HG03139 (cell line): Measurements from ENCODE around the gene PRUNE1.
A peak's percentile ranks its signal among the peaks of the same experiment; 100 is the strongest.

ENCODE experiments used
- ATAC-seq: cut with Tn5 transposase; IDR thresholded peaks from one replicate; pipeline ENCODE4 v1.9.1; 2021; ENCODE audit not compliant: unreplicated experiment

PRUNE1 gene, protein sequence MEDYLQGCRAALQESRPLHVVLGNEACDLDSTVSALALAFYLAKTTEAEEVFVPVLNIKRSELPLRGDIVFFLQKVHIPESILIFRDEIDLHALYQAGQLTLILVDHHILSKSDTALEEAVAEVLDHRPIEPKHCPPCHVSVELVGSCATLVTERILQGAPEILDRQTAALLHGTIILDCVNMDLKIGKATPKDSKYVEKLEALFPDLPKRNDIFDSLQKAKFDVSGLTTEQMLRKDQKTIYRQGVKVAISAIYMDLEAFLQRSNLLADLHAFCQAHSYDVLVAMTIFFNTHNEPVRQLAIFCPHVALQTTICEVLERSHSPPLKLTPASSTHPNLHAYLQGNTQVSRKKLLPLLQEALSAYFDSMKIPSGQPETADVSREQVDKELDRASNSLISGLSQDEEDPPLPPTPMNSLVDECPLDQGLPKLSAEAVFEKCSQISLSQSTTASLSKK

DNA sequence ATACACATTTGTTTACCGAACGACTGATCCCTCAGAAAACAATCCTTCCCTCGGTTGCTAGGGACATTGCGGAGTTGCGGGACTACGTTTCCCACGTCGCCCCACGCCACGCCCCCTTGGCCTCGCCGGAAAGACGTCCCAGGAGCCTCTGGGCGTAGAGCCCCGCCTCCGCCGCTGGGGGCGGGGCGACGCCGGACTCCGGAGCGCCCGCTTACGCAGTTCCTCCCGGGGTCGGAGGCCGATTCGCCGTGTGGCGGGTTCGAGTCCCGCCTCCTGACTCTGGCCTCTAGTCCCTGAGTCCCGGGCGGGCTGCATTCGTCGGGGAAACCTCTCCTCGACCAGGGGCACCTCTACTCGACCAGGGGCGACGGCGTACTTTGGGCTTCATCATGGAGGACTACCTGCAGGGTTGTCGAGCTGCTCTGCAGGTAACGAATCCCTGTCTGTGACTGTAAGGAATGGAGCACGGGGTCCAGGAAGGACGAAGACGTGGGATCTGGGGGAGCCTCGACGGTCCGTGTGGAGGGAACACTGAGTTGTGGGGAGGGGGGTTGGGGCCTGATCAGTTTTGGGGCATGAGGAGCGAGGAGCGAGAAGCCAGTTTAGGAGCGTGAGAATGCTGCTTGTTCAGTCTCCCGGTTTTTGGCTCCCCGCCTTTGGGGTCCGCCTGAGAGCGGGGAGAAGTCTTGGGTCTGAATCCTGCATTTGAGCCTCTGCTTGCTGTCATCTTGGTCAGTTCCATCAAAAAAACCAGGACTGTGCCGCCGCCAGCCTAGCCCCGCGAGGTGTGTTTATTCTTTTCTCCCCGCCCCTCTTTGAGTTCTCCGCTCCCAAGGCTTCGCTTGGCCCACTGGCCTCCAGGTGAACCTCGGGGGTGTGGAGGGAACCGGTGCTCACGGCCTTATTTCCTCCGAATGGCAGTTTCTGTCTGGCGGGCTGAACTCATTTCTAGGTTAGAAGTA, at the start of gene PRUNE1:
TSS of gene PRUNE1 (plus strand) at position 206 of the 962 bp plus-strand sequence. CDS start at position 390, 184 bp downstream.
- peak; percentile 69 for ATAC-seq

DNA sequence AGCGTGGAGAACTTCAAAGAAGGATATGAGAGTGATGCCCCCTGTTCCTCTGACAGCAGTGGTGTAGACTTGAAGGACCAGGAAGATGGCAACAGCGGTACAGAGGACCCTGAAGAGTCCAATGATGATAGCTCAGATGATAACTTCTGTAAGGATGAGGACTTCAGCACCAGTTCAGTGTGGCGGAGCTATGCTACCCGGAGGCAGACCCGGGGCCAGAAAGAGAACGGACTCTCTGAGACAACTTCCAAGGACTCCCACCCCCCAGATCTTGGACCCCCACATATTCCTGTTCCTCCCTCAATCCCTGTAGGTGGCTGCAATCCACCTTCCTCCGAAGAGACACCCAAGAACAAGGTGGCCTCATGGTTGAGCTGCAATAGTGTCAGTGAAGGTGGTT, 47.6 kb upstream of the PRUNE1 start:
- ATAC-seq = no peak

DNA sequence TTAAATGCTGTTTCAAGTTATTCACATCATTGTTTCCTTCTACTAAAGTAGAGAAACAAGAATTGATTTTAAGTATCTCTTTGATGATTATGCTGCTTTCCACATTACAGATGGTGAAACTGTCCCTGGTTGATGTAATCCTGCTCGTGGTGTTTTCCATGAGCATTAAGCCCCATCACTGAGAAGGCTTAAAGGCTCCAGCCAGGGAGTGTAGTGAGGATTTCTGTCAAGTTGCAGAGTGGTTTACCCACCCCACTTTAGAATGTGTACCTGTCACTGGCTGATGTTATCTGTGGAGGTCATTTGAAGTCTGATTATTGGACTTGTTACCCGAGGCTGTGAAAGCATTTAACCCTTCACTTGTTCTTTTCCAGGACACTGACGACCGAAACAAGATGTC, 46.5 kb upstream of the PRUNE1 start:
- no peak for ATAC-seq

DNA sequence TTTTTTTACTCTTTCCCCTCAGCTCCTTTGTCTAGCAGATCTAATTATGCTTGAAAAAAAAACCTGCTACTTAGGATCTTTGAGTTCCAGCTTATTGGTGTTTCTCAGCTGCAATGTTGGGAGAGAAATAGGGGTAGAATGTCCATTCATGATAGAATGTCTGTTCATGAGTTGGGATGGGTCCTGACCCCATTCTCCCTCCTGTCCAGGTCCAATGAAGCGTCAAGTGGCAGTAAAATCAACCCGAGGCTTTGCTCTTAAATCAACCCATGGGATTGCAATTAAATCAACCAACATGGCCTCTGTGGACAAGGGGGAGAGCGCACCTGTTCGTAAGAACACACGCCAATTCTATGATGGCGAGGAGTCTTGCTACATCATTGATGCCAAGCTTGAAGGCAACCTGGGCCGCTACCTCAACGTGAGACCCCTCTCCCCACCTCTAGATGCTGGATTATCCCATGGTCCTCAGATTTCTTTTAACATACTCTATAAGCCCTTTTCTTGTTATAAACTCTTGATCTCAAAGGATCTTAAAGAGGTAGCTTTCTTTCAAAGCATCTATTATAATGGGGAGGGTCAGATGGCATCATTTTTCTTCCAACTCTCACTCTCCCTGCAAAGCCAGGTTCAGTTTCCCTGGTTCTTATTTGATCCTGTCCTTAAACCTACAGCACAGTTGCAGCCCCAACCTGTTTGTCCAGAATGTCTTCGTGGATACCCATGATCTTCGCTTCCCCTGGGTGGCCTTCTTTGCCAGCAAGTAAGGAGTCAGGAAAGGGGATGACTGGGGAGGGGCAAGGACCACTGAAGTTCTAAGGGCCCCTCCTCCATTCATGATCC, 44.7 kb upstream of the PRUNE1 start:
- no peak for ATAC-seq

DNA sequence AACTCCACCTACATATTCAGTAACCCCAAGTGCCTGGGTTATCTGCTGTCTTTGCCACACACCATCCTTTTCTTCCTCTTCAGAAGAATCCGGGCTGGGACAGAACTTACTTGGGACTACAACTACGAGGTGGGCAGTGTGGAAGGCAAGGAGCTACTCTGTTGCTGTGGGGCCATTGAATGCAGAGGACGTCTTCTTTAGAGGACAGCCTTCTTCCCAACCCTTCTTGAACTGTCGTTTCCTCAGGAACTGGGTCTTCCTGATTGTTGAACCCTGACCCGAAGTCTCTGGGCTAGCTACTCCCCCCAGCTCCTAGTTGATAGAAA, 44.1 kb upstream of the PRUNE1 start:
- no peak for ATAC-seq

DNA sequence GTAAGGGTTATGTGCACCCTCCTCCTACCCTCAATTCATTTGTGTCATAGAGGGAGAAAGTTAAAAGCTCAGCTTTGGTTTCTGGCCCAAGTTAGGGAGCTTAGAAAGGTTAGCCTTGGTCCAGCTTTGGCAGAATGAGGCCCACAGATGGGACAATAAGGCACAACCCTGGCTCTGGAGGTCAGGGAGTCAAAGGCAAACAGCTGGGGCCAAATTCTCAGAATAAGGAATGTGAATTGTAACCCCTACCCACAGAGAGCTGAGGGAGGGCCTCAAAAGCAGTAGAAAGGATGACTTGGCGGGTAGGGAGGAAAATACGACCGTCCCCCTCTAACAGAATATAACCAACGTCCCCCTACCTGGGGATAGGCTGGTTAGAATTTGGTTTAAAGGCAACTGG, 42.6 kb upstream of the PRUNE1 start:
- no peak for ATAC-seq

DNA sequence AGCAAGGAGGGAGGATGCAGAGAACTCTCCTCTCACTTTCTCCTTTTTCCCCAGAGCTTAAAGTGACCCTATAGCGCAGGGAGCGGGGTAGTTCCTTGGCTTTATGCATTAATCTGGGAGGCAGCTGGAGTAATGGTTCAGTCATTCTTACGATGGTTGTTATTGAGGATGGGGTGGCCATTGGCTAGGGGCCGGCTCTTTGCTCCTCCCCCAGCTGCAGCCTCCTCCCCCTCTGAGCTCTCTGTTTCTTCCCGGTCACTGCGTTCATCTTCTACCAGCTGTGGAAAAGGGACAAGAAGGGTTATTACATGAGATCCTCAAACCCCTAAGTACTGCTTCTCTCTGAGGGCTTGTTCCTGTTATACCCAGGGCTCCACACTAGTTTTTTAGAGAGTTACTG, 42.2 kb upstream of the PRUNE1 start:
- no peak for ATAC-seq

DNA sequence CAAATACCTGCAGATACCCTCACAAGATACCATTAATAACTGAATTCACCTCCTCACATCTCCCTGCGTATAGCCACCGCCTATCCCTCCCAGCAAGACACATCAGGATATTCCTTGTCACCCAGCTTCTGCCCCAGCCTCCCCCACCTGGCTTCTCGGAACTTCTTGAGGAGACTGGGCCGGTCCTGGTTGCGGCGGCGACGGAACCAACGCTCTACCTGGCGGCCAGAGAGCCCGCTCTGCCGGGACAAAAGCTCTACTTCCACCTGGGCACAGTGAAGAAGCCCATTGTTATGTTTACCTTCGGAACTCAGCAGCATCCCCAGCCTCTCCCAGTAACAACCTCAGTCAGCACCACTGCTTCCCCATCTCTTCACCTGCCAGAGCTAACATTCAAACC, 40.3 kb upstream of the PRUNE1 start:
- no peak for ATAC-seq

DNA sequence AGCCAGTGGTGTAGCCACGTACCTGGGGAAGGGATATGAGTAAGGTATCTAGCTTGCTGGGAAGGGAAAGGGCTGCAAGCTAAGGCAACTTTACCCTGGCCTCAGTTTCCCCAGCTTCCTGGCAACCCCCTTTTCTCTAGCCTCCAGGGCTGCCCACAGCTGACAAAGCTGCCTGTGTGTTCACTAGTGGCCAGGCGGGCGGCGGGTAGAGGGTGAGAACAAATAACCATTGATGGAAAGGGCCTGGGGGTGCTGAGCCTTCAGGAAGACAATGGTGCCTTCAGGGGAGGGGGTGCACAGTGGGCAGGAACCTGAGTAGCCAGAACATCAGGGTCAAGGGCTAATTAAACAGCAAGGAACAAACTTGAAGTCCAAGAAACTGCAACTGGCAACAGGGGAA, 39.8 kb upstream of the PRUNE1 start:
- no peak for ATAC-seq

DNA sequence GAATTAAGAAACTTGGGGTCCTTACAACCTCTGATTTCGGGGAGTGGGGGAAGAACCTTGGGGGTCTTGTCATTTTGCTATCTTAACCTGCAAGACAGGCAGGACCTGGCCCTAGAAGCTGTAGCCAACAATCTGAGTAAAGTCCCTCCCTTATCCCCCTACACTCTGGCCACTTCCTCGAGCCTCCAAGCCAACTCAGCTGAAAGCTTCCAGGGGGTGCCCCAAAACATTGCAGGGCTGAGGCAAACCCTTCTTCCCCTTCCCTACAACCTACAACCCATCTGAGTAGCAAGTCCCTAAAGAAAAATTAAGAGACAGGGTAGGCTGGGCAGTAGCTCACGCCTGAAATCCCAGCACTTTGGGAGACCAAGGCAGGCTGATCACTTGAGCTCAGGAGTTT, 38.6 kb upstream of the PRUNE1 start:
- no peak for ATAC-seq

DNA sequence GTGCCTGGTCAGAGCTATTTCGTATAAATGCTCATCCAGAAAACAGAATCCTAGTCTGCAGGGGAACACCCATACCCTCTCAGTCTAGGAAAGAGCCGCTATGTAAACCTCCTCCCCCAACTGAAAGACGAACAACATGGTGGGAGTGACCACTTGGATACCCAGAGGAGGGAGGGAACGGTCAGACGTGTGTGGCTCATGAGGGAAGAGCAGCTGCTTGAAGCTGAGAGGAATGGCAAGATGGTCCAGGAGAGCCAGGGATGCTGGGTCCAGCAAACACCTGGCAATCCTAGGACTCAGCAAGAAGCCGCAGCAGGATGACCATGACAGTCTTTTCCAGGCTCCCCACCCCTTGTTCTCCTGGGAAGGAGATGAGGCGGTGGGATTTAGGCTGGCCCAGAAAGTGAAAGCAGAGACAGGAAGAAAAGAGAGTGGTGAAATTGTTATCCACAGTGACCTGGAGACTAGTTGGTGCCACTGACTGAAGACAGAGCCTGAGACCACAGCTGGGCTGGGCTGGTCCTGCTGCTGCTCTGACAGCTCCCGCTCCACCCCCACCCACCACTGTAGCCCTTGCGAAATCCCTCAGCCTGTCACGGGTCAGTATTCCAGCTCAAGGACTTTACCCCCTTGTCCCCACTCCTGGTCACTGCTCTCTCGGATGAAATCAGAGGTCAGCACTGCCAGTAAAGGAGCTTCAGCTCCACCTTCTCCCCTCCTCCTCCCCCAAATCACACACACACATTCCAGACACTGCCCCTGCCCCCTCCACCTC, 37.3 kb upstream of the PRUNE1 start:
- no peak for ATAC-seq

DNA sequence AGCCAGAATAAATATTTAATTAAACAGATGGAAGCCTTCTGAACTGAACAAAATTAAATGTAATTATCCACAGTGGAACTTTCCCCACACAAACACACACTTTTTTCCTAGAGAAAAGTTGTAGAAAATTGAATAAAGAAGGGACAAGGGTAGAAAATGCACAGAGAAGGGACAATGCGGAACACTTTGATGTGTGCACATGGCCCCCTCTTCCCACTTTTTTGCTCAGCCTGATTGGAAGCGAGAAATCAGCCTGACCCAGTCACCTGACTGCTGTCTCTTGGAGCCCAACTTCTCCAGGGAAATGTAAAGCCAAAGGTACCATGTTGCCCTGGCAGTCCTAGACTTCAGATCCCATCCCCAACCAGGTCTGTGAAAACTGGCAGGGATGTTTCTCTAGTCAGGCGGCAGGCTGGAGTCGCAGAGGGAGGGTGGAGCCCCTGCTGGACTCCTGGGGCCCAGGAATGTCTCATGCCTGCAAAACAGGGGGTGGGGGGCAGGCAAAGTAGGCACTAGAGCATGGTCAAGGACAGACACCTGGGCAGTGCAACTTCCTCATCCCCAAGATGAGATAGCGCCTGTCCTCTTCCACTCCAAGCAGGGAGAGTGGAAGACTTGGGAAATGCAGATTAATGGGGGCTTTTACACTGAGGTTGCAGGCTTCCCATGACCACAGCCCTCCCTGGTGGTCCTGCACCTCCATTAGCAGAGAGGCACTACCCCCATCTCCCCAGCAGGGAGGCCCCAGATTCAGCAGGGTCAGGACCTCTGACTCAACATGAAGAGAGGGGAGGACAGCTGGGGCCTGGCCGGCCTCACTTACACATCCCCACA, 36.4 kb upstream of the PRUNE1 start:
- no peak for ATAC-seq

DNA sequence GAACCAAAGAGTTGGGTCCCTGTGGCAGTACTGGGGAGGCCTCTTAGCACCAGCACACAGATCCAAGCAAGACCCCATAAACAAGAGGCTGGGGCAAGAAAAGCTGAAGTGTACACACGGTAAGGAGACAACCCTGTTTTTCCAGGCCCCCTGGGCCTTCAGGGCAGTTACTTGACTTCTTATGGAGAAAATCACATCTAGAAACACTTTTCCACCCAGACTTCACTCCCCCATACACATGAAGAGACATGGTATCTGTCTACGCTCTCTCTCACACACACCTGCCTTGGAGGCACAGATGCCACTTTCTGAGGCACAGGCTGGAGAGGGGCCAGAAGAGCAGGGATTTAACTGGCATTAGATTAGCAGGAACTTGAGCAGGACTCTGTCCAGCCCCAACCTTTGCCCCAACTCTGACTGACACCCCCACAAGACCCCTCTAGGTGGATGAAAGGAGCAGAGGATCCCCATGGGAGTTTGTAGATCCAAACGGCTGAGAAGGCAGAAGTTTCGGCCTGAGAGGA, 35.8 kb upstream of the PRUNE1 start:
- ATAC-seq = no peak

DNA sequence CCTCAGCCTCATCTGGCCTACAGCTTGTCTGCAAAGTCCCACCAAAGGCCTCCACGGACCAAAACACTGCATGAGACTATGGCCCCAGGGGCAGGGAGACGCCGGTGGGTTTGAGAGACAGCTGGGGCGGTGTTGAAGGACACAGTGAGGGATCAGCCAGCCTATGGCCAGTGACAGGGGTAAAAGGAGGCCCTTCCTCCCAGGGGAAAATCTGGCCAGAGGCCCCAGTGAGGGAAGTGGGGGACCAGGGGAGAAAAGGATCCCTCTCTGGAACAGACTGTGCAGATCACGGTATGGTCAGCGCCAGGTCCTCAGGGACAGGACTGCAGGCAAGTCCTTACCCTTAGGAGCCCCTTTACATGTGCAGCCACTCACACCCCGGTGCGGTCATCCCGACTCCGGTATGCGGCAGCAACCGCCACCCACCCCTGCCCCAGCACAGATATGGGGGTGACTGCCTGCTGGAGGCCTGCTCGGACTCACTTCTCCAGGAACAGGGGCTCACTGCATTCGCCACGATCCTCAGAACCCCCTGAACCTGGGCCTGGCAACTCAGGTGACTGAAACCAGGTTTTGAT, 34.9 kb upstream of the PRUNE1 start:
- no peak for ATAC-seq

DNA sequence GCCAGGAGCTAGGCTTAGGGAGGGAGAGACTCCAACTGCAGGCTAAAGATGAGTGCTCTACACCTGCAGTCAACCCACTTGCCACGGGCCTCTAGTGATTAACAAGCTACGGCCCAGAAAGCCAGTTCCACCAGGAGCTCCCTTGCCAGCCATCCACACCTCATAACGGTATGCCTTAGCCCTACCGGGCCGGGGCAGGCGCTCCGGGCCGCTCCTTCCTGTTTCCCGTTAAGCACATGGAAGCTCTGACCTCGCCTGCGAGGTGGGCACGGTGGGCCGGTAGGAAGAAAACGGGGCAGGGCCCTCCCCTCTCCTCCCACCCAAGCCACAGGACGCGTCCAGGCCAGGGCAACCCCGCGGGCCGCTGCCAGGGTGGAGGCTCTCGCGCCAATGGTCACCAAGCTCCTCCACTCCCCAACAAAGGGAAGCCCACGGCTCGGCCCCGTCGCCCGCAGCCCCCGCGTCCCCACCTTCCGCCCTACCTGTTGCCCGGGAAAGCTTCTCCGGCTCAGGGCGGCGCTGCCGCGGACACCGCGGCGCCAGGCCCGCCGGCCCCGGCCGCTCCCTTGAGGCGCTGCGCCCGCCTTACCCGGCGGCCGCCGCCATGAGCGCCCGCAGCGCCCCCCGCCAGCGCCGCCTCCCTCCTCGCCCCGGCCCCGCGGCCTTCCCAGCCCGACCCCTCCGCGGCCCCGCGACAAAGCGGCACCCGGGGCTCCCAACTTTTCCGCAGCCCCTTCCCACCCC, 34.2 kb upstream of the PRUNE1 start:
- no peak for ATAC-seq

DNA sequence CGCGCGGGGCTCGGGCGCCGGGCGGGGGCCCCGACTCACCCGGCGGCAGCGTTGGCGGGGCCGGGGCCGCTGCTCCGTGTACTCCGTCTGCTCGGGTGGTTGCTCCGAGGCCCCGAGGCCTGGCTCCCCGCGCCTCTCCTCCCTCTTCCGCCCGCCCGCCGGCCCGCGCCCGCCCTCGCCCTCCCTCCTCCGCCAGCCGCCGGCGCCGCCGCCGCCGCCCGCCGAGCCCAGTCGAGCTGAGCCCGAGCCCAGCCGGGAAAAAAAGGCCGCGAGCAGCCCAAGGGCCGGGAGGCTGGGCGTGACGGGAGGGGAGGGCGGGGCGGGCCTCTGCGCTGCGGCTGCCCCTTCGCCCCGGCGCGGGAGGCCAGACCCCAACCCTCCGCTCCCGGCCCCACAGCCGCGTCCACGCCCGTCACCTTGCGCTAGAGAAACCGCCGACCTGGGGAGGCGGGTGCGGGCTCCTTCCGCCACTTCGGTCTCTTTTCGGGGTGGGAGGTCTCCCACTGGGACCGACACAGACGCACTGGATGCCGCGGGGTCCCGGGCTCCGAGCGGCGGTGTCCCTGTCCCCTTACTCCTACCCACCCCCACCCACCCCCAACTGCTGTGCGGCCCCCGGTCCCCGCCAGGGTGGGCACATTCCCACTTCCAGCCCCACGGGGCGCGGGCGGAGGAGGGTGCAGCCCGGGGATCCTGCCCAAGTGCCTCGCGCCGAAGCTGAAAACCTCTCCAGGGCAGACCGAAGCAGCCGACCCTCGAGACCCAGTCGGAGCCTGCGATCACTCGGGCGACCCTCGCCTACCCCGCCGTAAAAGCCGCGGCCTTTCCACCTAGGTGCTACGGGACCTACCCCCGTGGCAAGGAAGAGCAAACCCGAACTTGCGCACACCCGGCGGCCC, 33.4 kb upstream of the PRUNE1 start, which contains the start of gene CERS2:
TSS of gene CERS2 (minus strand) at position 256 of the 899 bp plus-strand sequence. CDS start 5,745 bp downstream, outside the sequence.
- ATAC-seq = no peak

DNA sequence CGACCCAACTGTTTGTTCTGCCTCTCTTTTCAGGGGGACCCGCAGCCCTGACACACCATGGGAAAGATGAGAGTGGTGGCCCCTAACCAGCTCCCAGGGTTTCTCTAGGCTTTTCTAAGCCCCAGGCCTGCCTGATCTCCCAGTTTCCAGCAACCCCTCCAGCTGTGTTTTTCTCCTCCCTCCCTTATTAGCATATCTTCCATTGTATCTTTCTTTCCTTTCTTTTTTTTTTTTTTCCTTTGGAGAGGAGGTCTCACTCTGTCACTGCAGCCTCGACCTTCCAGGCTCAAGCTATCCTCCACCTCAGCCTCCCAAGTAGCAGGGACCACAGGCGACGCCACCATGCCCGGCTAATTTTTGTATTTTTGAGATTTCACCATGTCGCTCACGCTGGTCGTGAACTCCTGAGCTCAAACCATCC, 31.8 kb upstream of the PRUNE1 start:
- ATAC-seq = no peak
